Neutrophil (primary cell): ENCODE data around the gene BMPR1B.

ENCODE experiments used
- H3K27ac ChIP-seq: fragments of 200-600 bp; sonication (generic); 2 replicates; pipeline ENCODE4 v1.5.1; 2016; ENCODE audit warnings: mild to moderate bottlenecking, moderate library complexity
- H3K27me3 ChIP-seq: fragments of 200-600 bp; sonication (generic); 2 replicates; pipeline ENCODE4 v1.6.0; 2016; ENCODE audit warnings: mild to moderate bottlenecking
- H3K36me3 ChIP-seq: fragments of 200-600 bp; sonication (generic); 2 replicates; pipeline ENCODE4 v1.5.1; 2017
- H3K4me1 ChIP-seq, 2 experiments: fragments of 200-600 bp in 1 of 2; sonication (generic) in 1 of 2; 1 replicate in 1 of 2; 2 replicates in 1 of 2; pipeline versions ENCODE4 v1.5.1 to v1.6.1; 2013 to 2016; ENCODE audit warnings: low read depth in 1 of 2, low read length in 1 of 2, mild to moderate bottlenecking in 1 of 2, moderate library complexity in 1 of 2; ENCODE audit not compliant: control insufficient read depth in 1 of 2, insufficient read depth in 1 of 2
- H3K4me3 ChIP-seq, 2 experiments: fragments of 200-600 bp in 1 of 2; sonication (generic) in 1 of 2; 1 replicate in 1 of 2; 2 replicates in 1 of 2; pipeline ENCODE4 v1.5.1; 2013 to 2016; ENCODE audit warnings: low read depth in 1 of 2, low read length in 1 of 2, mild to moderate bottlenecking in 1 of 2, moderate library complexity in 1 of 2
- H3K9me3 ChIP-seq: fragments of 200-600 bp; sonication (generic); 2 replicates; pipeline ENCODE4 v1.5.1; 2016
- CTCF ChIP-seq: fragments of 200-600 bp; sonication (generic); IDR thresholded peaks from 2 replicates; pipeline ENCODE4 v1.5.1; 2016; ENCODE audit warnings: antibody characterized with exemption

Gene BMPR1B

GRCh38 chr4:94978904-94979303 lies 221.1 kb downstream of the BMPR1B start:
- H3K27me3 ChIP-seq, result no peaks in the 10 kb centered on the region
- H3K9me3 ChIP-seq, result no peaks in the 10 kb centered on the region
- no peaks in the 10 kb centered on the region for H3K4me1 ChIP-seq
- no peak overlapping the region for H3K27ac ChIP-seq
- no peaks in the 10 kb centered on the region for H3K36me3 ChIP-seq
- no peak for TF ChIP-seq CTCF
- no peak overlapping the region for H3K4me3 ChIP-seq

GRCh38 chr4:94979621-94980020 lies 221.9 kb downstream of the BMPR1B start:
- H3K4me3 ChIP-seq, result no peak overlapping the region
- no peak overlapping the region for H3K27ac ChIP-seq
- H3K36me3 ChIP-seq, result no peaks in the 10 kb centered on the region
- no peaks in the 10 kb centered on the region for H3K27me3 ChIP-seq
- no peak for TF ChIP-seq CTCF
- no peaks in the 10 kb centered on the region for H3K9me3 ChIP-seq
- no peaks in the 10 kb centered on the region for H3K4me1 ChIP-seq

GRCh38 chr4:94995684-94996394 lies 238.1 kb downstream of the BMPR1B start:
- no peak for TF ChIP-seq CTCF
- peaks cover 0 to 13% of the 10 kb centered on the region in 2 experiments for H3K4me1 ChIP-seq
- no peak overlapping the region for H3K4me3 ChIP-seq
- H3K27ac ChIP-seq, result no peak overlapping the region
- H3K9me3 ChIP-seq, result no peaks in the 10 kb centered on the region
- H3K36me3 ChIP-seq, result no peaks in the 10 kb centered on the region
- H3K27me3 ChIP-seq, result no peaks in the 10 kb centered on the region

- TF ChIP-seq CTCF, result no peak
- Histone ChIP-seq H3K27ac (no peak overlapping the region), H3K4me3 (no peak overlapping the region)
These were observed 242.4 kb downstream of the BMPR1B start for GRCh38 chr4:95000076-95000648.

GRCh38 chr4:95004912-95005311 lies 247.2 kb downstream of the BMPR1B start:
- H3K4me1 ChIP-seq, result no peaks in the 10 kb centered on the region
- TF ChIP-seq CTCF, result no peak
- H3K4me3 ChIP-seq, result no peak overlapping the region
- no peaks in the 10 kb centered on the region for H3K9me3 ChIP-seq
- H3K27ac ChIP-seq, result no peak overlapping the region
- H3K27me3 ChIP-seq, result no peaks in the 10 kb centered on the region
- H3K36me3 ChIP-seq, result no peaks in the 10 kb centered on the region

More at GRCh38 chr4:95000076-95000648, 242.4 kb downstream of the BMPR1B start:
- no peaks in the 10 kb centered on the region for H3K36me3 ChIP-seq
- no peaks in the 10 kb centered on the region for H3K27me3 ChIP-seq
- H3K9me3 ChIP-seq, result no peaks in the 10 kb centered on the region
- peaks cover 0 to 13% of the 10 kb centered on the region in 2 experiments for H3K4me1 ChIP-seq
